GM12873 (cell line): ENCODE measurements around the gene NUB1.

Experiments used
- TF ChIP-seq, protein P1 (sequence below): IDR thresholded peaks from 2 replicates; pipeline ENCODE4 v1.5.1; 2012; ENCODE audit warnings: low read depth, mild to moderate bottlenecking, moderate library complexity, low read length, control low read depth; ENCODE audit not compliant: insufficient read depth; ENCODE audit errors: missing control alignments

Gene NUB1

GRCh38 chr7:151363182-151363581, 21.6 kb downstream of the NUB1 start:
- TF ChIP-seq, protein P1, sequence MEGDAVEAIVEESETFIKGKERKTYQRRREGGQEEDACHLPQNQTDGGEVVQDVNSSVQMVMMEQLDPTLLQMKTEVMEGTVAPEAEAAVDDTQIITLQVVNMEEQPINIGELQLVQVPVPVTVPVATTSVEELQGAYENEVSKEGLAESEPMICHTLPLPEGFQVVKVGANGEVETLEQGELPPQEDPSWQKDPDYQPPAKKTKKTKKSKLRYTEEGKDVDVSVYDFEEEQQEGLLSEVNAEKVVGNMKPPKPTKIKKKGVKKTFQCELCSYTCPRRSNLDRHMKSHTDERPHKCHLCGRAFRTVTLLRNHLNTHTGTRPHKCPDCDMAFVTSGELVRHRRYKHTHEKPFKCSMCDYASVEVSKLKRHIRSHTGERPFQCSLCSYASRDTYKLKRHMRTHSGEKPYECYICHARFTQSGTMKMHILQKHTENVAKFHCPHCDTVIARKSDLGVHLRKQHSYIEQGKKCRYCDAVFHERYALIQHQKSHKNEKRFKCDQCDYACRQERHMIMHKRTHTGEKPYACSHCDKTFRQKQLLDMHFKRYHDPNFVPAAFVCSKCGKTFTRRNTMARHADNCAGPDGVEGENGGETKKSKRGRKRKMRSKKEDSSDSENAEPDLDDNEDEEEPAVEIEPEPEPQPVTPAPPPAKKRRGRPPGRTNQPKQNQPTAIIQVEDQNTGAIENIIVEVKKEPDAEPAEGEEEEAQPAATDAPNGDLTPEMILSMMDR = no peak

DNA sequence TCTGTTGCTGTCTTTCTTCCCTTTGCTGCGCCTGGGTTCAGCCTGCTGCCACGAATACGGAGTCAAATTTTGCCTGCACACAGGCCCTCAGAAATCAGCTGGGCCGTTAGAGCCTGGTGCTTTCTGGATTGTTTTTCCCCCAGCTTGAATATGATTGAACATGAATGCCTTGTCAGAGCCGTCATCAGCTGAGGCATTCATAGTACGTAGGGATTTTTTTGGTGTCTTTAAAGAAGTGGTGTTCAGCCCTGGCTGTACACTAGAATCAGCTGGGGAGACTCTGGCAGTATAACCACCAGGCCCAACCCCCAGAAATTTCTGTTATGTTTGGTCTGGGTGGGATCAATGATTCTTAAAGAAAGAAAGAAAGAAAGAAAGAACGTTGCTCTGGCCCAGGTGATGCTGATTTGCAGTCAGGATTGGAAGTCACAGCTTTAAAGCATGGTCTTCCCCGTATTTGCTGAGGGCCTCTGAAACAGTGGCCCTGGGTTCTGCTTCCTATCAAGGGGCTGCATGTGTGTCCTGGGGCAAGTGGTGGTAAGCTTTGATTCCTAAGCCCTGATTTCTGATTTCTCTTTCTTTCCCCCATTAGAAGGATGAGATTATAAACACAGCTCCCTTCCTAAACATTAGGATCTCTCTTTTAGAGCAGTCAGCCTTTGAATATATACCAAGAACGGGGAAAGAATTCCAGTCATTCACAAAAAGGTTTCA, 24.7 kb downstream of the NUB1 start:
- TF ChIP-seq, protein P1 = no peak

DNA sequence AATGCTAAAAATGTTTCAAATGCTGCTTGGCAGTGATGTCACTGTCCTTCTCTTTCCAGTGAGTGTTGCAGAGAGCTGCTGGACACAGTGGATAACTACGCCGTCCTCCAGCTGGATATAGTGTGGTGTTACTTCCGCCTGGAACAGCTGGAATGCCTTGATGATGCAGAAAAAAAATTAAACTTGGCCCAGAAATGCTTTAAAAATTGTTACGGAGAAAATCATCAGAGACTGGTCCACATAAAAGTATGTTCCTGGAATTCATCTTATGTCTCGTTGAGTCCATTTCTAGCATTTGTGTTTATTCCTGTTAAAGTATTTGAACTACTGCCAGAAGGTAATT, 25.2 kb downstream of the NUB1 start:
- TF ChIP-seq, protein P1 = no peak

DNA sequence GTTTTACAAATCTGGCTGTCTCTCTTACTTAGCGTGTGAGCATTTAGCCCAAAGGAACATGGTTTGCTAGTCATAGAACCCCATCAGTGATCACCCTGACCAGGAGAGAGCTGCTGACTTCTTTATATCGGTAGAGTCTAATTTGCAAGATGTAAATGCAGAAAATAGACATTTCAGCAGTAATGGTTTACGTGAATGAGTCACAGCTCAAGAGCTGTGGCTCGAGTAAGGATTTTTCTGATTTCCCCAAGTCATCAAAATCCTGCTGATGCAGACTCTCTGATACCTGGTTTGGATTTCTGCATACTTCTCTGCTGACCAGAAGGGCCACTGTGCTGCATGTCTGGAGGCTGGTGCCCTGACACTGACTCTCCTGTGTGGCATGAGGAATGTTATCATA, 25.7 kb downstream of the NUB1 start:
- TF ChIP-seq, protein P1 = no peak

GRCh38 chr7:151368136-151368571, 26.5 kb downstream of the NUB1 start:
- TF ChIP-seq, protein P1 = peak; percentile 98

DNA sequence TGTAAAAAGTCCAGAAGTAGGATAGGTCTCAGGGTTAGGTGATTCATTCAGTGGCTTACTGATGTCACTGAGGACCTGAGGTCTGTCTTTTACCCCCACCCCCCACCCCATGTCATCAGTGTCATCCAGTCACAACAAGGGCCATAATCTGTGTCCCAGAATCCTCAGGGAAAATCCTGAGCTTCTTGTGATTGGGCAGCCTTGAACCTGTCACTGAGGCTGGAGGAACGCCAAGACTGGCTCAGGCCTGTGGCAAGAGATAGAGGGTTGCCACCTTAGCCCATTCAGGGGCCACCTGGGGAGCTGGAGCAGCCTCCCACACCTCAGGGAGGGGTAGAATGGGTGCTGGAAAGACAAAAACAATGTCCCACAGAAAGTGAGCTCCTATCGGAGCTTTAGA, 29.7 kb downstream of the NUB1 start:
- TF ChIP-seq, protein P1 = no peak

DNA sequence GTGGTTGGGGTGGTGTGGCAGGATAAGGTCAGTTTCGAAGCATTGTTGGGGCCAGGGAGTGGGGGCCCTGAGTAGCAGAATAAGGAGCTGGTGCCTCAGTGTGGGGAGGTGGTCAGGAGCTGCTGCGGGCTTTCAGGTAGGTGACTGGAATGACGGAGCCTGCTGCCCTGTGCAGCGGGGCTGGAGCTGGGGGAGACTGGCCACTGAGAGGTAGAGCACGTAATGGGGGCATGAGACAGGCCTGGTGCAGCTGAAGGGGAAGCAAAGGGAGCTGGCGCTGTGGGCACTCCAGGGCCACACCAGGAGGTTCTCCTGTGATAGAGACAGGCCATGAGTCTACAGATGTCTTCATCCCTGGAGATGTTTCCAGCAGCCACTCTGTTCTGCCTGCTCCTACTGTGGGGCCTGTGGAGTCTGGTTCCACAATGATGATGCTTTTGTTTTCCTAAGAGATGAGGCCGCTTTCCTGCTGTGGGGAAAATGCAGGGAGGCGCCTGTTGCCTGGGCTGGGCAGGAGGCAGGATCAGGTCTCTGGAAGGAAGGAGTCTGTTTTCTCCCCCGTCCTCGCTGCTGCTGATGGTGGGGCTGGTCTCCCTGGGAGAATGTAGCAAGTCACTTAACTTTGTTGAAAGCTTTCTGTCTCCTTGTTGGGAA, 31.1 kb downstream of the NUB1 start:
- TF ChIP-seq, protein P1 = no peak
